ENCODE measurements around the gene PLD4.

PLD4 gene

GRCh38 chr14:104978746-104979691 is 54.3 kb downstream of the PLD4 start:
- H3F3A ChIP-seq (ENCODE audit: control insufficient read depth, insufficient read depth): no peaks in the 10 kb centered on the region
- peaks cover 14% of the 10 kb centered on the region for H3K4me1 ChIP-seq (ENCODE audit: control insufficient read depth, low read length)
- no peaks in the 10 kb centered on the region for H3K9me3 ChIP-seq (ENCODE audit: control insufficient read depth, insufficient read depth, low read length)
- no peak overlapping the region for H3K27ac ChIP-seq (ENCODE audit: low read depth, low read length)
- peaks cover 47% of the 10 kb centered on the region for H3K27me3 ChIP-seq (ENCODE audit: control insufficient read depth, low read length)
- no peaks in the 10 kb centered on the region for H3K79me2 ChIP-seq (ENCODE audit: control insufficient read depth, low read length)
- H3K4me3 ChIP-seq (ENCODE audit: low read length): no peak overlapping the region
- no peak overlapping the region for H3K4me2 ChIP-seq (ENCODE audit: low read length)
- no peaks in the 10 kb centered on the region for H4K20me1 ChIP-seq (ENCODE audit: control insufficient read depth, insufficient read depth, low read depth, low read length)
- no peaks in the 10 kb centered on the region for H3K36me3 ChIP-seq (ENCODE audit: control insufficient read depth, low read length)
- TF ChIP-seq EZH2phosphoT487 (IDR thresholded peaks at IDR 0.05; ENCODE audit: borderline replicate concordance, low read length): no peak
- TF ChIP-seq, protein P1, sequence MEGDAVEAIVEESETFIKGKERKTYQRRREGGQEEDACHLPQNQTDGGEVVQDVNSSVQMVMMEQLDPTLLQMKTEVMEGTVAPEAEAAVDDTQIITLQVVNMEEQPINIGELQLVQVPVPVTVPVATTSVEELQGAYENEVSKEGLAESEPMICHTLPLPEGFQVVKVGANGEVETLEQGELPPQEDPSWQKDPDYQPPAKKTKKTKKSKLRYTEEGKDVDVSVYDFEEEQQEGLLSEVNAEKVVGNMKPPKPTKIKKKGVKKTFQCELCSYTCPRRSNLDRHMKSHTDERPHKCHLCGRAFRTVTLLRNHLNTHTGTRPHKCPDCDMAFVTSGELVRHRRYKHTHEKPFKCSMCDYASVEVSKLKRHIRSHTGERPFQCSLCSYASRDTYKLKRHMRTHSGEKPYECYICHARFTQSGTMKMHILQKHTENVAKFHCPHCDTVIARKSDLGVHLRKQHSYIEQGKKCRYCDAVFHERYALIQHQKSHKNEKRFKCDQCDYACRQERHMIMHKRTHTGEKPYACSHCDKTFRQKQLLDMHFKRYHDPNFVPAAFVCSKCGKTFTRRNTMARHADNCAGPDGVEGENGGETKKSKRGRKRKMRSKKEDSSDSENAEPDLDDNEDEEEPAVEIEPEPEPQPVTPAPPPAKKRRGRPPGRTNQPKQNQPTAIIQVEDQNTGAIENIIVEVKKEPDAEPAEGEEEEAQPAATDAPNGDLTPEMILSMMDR (IDR thresholded peaks at IDR 0.05; ENCODE audit: low read depth, low read length, poor library complexity, severe bottlenecking): no peak
- no peaks in the 10 kb centered on the region for H3K9me2 ChIP-seq (replicated peaks; ENCODE audit: control insufficient read depth, low read length)

GRCh38 chr14:104979758-104980610 is 55.3 kb downstream of the PLD4 start:
- Histone ChIP-seq H3K27me3 (ENCODE audit: control insufficient read depth, low read length) (peaks cover 45% of the 10 kb centered on the region), H3K4me3 (ENCODE audit: low read length) (no peak overlapping the region)

DNA sequence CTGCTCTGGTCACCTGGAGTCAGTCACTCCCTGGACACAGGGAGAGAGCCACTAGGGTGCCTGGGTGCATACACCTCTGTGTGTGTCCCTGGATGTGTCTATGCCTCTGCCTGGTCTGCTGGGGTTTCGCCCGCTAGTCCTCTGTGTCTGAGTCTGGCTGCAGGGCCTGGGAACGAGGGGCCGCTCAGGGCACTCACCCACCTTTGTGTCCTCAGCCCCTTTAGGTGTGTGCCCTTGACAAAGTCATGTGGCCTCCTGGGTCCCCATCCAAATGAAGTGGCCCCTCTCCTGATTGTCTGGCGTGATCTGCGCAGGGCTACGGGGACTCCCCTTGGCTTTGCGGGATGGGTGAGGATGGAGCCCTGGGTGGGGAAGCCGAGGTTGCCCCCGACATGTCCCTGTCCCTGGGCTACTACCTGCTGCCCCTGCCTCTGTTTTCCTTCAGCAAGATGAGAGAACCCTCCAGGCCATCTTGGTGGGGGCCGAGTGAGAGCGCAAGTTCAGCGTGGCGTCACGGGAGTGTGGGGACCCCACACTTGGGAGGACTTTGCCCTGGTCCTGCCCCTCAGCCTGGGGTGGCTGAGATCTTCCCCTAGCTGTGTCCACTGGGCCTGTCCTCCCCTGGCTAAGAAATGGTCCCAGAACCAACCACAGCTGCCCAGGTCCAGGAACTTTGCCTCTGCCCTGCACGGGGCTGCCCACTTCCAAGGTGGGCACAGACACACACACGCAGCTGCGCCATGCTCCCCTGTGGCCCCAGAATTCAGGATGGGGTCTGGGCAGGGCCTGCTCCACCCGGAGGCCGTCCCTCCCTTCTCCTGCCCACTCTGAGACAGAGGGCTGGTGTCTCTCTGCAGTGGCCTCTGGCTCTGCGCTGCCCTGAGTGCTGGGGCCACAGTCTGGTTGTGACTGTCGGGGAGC is 56.2 kb downstream of the PLD4 start:
- no peaks in the 10 kb centered on the region for H3K9me2 ChIP-seq (replicated peaks; ENCODE audit: control insufficient read depth, low read length)
- H3K27me3 ChIP-seq (ENCODE audit: control insufficient read depth, low read length): peaks cover 36% of the 10 kb centered on the region
- H3K27ac ChIP-seq (ENCODE audit: low read depth, low read length): no peak overlapping the region
- no peaks in the 10 kb centered on the region for H3K9me3 ChIP-seq (ENCODE audit: control insufficient read depth, insufficient read depth, low read length)
- H4K20me1 ChIP-seq (ENCODE audit: control insufficient read depth, insufficient read depth, low read depth, low read length): no peaks in the 10 kb centered on the region
- no peaks in the 10 kb centered on the region for H3K79me2 ChIP-seq (ENCODE audit: control insufficient read depth, low read length)
- TF ChIP-seq, protein P1 (IDR thresholded peaks at IDR 0.05; ENCODE audit: low read depth, low read length, poor library complexity, severe bottlenecking): no peak
- no peak for TF ChIP-seq EZH2phosphoT487 (IDR thresholded peaks at IDR 0.05; ENCODE audit: borderline replicate concordance, low read length)
- H3K4me1 ChIP-seq (ENCODE audit: control insufficient read depth, low read length): peaks cover 15% of the 10 kb centered on the region
- H3K36me3 ChIP-seq (ENCODE audit: control insufficient read depth, low read length): no peaks in the 10 kb centered on the region
- H3K4me2 ChIP-seq (ENCODE audit: low read length): no peak overlapping the region
- H3K4me3 ChIP-seq (ENCODE audit: low read length): no peak overlapping the region
- no peaks in the 10 kb centered on the region for H3F3A ChIP-seq (ENCODE audit: control insufficient read depth, insufficient read depth)

More at GRCh38 chr14:104979758-104980610, 55.3 kb downstream of the PLD4 start:
- no peak for TF ChIP-seq EZH2phosphoT487 (IDR thresholded peaks at IDR 0.05; ENCODE audit: borderline replicate concordance, low read length)
- TF ChIP-seq, protein P1 (IDR thresholded peaks at IDR 0.05; ENCODE audit: low read depth, low read length, poor library complexity, severe bottlenecking): no peak
- no peaks in the 10 kb centered on the region for H3F3A ChIP-seq (ENCODE audit: control insufficient read depth, insufficient read depth)
- no peak overlapping the region for H3K27ac ChIP-seq (ENCODE audit: low read depth, low read length)
- no peaks in the 10 kb centered on the region for H3K79me2 ChIP-seq (ENCODE audit: control insufficient read depth, low read length)
- H4K20me1 ChIP-seq (ENCODE audit: control insufficient read depth, insufficient read depth, low read depth, low read length): no peaks in the 10 kb centered on the region
- H3K9me3 ChIP-seq (ENCODE audit: control insufficient read depth, insufficient read depth, low read length): no peaks in the 10 kb centered on the region
- no peak overlapping the region for H3K4me2 ChIP-seq (ENCODE audit: low read length)
- H3K36me3 ChIP-seq (ENCODE audit: control insufficient read depth, low read length): no peaks in the 10 kb centered on the region
- no peaks in the 10 kb centered on the region for H3K9me2 ChIP-seq (replicated peaks; ENCODE audit: control insufficient read depth, low read length)
- H3K4me1 ChIP-seq (ENCODE audit: control insufficient read depth, low read length): peaks cover 17% of the 10 kb centered on the region
